PFSK-1 (cell line): Measurements from ENCODE around the gene MS4A3.

Source experiments
- FOXP2 ChIP-seq: optimal IDR thresholded peaks from 2 replicates; pipeline ENCODE3; 2011; ENCODE audit warnings: borderline replicate concordance, control low read depth, inconsistent platforms; ENCODE audit not compliant: insufficient read depth; ENCODE audit errors: extremely low read length, extremely low read depth
- POLR2AphosphoS5 ChIP-seq: IDR thresholded peaks from 2 replicates; pipeline ENCODE4 v1.6.1; 2012; ENCODE audit warnings: low read depth, mild to moderate bottlenecking, control low read depth, low read length, moderate library complexity
- SIN3A ChIP-seq: IDR thresholded peaks from 2 replicates; pipeline ENCODE4 v1.6.1; 2012; ENCODE audit warnings: mild to moderate bottlenecking, low read length, moderate library complexity, borderline replicate concordance; ENCODE audit not compliant: insufficient read depth
- TAF1 ChIP-seq: IDR thresholded peaks from 2 replicates; pipeline ENCODE4 v1.6.1; 2012; ENCODE audit warnings: low read length, control low read depth, borderline replicate concordance; ENCODE audit not compliant: insufficient read depth
- TF ChIP-seq, protein P1 (sequence below), 2 experiments: IDR thresholded peaks; 2 replicates each; pipeline versions ENCODE4 v1.6.1 to v1.8.0; 2011 to 2012; ENCODE audit warnings: low read depth in 2 of 2, low read length in 2 of 2, control low read depth in 1 of 2, inconsistent platforms in 1 of 2, mild to moderate bottlenecking in 1 of 2, moderate library complexity in 1 of 2; ENCODE audit not compliant: insufficient read depth in 1 of 2

- TF ChIP-seq POLR2AphosphoS5 (no peak), TAF1 (no peak), SIN3A (no peak), FOXP2 (no peak)
- TF ChIP-seq, protein P1, sequence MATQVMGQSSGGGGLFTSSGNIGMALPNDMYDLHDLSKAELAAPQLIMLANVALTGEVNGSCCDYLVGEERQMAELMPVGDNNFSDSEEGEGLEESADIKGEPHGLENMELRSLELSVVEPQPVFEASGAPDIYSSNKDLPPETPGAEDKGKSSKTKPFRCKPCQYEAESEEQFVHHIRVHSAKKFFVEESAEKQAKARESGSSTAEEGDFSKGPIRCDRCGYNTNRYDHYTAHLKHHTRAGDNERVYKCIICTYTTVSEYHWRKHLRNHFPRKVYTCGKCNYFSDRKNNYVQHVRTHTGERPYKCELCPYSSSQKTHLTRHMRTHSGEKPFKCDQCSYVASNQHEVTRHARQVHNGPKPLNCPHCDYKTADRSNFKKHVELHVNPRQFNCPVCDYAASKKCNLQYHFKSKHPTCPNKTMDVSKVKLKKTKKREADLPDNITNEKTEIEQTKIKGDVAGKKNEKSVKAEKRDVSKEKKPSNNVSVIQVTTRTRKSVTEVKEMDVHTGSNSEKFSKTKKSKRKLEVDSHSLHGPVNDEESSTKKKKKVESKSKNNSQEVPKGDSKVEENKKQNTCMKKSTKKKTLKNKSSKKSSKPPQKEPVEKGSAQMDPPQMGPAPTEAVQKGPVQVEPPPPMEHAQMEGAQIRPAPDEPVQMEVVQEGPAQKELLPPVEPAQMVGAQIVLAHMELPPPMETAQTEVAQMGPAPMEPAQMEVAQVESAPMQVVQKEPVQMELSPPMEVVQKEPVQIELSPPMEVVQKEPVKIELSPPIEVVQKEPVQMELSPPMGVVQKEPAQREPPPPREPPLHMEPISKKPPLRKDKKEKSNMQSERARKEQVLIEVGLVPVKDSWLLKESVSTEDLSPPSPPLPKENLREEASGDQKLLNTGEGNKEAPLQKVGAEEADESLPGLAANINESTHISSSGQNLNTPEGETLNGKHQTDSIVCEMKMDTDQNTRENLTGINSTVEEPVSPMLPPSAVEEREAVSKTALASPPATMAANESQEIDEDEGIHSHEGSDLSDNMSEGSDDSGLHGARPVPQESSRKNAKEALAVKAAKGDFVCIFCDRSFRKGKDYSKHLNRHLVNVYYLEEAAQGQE (IDR thresholded peaks at IDR 0.05; ENCODE audit: insufficient read depth in 1 of 2, low read depth in 2 of 2, low read length in 2 of 2): no peak
Measured at GRCh38 chr11:60097189-60097588, 40.7 kb downstream of the MS4A3 start.
